Measurements from ENCODE around the gene SAMD13.
"Not testable (repeated sequence)": the region's sequence is repeated elsewhere in the genome, so short reads cannot be mapped to it uniquely, and the experiment has no call there.

The SAMD13 gene

DNA sequence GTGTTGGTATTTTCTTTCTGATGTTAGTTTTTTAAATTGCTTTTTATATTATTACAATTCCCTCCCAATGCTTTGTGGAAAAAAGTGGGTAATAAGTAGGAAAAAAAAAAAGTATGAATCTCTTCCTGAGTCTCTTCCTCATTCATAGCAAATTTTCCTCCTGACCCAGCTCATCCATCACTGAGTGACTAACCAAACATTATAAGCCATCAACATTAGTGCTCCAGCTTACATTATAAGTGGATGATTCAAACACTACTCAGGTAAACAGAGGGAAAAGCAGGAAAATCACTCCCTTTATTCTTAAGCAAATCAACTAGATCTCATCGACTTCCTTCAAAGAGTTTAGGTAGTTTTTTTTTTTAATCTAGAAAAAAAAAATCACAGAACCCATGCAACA lies 15.4 kb upstream of the SAMD13 start:
- no peak for DNase-seq

DNA sequence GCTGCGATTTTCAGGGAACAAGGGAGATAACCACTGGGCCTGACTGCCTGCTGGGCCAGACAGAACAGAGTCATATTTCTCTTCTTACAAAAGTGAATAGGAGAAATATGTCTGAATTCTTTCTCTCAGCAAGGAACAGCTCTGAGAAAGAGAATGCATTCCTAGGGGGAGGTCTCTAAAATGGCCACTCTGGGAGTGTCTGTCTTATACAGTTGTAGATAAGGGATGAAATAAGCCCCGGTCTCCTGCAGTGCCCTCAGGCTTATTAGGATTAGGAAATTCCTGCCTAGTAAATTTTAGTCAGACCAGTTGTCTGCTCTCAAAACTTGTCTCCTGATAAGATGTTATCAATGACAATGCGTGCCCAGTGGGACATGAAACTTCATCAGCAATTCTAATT lies 14.1 kb upstream of the SAMD13 start:
- not testable (repeated sequence) for DNase-seq

DNA sequence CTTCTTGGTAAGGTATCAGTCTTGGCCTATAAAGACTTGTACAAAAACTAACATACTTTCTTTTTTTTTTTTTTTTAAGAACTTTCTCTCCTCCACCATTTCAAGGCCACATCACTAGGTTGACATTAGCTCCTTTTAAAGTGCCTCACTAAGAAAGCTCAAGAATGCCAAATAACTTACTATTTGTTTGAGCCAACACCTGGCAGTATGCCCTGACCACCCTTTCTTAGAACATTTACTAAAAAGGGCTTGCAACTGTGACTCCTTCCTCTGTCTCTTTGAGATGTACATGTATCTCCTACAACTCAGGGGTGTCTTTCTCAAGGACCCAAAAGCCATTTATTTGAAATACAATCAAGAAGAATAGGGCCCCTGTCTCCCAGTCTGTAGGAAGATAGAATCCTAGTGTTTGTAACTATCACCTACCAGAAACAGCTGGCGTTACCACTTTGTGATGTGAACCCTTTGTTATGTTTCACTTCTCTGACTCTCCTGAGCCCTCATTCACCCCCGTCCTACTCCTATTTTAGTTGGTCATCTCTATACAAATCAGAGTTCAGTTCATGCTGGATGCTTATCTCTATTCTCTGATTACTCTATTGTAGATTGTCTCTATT lies 12.2 kb upstream of the SAMD13 start:
- no peak for DNase-seq

DNA sequence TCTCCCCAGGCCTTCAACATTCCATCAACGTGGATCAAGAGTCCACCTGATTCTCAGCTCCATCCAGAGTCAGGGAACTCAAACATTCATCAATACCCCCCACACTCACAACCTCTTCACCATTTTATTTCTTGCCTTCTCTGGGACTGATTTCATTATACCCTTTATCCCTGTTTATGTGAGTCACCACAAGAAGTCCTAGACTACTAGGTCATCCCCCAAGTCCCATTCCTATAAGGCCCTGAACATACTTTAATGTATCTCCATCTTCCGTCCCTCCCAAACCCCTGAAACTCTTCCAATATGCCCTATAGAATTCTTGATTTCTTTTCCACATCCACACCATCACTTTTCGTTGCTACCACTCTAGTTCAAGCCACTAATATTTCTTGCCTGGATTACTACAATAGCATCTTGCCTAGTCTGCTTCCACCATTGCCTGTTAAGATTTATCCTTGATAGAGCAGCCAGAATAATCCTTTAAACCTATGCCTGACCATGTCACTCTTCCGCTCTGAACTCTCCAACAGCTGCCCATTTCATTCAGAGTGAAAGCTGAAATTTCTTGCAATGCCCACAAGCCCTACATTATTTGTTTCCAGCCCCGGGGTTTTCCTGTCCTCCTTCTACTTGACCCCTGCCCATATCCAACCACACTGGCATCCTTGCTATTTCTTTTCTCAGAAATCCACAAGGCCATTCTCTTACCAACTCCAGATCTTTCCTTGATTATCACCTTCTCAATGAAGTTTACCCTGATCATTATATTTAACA lies 9.4 kb upstream of the SAMD13 start:
- DNase-seq, result no peak

DNA sequence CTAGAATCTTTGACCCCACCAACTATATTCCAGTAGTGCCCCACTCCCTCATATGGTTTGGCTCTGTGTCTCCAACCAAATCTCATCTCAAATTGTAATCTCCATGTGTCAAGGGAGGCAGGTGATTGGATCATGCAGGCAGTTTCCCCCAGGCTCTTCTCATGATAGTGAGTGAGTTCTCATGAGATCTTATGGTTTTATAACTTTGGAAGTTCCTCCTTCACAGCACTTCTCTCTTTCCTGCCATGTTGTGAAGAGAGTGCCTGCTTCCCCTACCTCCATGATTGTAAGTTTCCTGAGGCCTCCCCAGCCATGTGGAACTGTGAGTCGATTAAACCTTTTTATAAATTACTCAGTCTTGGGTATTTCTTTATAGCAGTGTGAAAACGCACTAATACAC lies 7.7 kb upstream of the SAMD13 start:
- no peak for DNase-seq

DNA sequence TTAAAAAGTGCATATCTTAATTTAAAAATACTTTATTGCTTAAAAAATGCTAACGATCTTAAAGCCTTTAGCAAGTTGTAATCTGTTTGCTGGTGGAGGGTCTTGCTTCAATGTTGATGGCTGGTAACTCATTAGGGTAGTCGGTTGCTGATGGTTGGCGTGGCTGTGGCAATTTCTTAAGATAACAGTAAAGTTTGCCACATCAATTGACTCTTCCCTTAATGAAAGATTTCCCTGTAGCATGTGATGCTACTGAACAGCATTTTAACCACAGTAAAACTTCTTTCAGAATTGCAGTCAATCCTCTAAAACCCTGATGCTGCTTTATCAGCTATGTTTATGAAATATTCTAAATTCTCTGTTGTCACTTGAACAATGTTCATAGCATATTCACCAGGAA lies 6.8 kb upstream of the SAMD13 start:
- no peak for DNase-seq

DNA sequence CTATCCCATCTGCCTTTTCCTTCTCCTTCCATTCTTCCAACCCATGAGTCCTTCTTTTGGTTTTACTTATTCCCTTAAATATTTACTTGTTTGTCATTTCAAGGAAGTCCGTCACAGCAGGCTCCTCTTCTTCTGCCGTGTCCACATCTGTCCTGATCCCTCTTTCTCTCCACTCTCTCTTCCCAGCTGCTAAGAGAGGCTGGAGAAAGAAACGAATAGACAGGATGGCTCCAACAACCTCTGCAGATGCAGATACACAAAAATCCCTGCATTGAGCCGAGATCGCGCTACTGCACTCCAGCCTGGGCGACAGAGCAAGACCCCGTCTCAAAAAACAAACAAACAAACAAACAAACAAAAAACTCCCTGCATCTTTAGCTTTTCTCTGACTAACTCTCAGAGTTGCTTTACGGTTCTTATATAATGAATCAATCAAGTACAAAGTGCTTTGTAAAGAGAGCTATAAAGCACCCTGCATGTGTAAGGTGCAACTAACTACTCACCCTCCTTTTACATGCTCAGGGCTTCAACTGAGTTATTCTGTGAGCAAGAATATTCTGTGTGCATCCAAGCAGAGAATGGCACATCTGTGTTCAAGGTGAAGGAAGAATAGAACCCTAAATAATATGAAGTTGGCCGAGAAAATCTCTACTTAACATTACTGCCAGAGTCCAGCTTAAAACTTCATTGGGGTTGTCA lies 3.8 kb upstream of the SAMD13 start:
- no peak for DNase-seq

DNA sequence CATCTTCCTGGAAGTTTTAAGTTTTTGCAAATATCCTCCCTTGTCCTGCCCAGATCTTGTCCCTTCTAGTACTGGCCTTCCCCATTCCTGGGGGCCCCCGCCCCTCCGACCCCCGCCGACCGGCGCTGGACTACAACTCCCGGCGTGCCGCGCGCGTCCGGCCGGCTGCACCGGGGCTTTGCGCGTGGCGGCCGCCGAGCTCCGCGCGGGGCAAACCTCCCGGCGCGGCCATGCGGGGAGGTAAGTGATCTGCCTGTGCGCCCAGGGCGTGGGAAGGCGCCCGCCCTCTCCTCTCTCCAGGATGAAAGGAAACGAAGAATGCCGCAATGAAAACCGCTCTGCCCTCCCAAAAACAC lies 3.2 kb upstream of the SAMD13 start:
- peak; percentile 36 for DNase-seq

DNA sequence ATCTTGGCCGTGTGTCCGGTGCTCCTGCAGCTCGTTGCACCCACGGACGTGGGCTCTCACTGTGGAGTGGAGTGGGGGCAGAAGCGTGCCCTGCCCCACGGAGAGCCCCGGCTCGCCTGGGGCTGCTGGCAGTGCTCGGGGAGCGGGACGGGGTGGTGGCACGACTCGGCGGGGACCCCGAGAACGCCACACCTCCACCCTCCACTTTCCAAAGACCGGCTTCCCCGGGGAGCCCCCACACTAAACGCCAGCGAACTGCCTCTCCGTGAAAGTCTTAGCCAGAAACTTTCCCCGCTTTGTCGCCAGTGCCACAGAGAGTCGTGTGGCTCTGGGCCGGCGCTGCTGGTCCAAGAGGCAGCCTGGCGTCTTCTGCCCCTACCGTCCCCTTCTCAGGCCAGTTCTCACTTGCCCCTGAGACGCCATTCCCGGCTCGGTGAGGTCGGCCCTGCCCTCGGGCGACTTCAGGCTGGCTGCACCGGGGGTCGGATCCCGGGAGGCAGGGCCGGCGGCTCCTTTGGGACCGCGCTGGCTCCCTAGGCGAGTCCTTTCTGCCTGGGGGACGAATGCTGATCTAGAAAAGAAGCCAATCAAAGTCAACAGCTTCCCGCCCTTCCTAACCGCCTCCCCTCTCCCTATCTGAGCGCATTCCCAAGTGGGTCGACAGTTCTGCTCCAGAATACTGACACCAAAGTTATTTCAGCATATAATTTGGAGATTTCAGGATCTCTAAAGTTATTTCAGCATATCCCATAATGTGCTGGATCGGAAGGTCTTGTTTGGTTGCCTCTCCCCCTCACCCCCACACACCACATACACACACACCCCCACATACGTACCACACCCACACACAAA lies 2.6 kb upstream of the SAMD13 start:
- peak; percentile 28 for DNase-seq

DNA sequence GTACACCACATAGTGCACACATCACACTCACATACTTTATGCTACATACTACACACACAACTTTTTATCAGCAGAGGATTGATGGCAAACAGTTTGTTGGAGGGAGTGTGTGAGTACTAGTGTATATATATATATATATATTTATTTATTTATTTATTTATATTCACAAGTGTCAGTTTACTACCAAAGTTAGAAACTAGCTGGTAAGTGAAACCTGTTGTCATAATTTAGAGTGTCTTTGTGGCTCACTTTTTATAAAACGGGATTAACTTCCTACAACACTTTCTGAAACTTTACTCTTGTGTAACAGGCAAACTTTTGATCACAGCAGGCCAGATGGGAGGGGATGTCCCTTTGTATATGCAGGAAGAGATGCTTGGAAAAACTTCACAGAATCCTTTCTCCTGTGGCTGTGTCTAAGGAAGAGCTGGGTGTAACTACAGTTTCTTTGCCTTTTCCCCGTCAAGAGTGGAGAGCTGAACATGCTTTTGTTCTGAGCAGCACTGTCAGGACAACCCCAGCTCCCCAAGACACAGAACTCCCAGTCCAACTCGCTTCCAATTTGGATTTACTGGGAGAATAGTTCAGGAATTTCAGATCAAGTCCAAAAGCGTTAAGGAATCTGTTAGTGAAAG lies 1.9 kb upstream of the SAMD13 start:
- DNase-seq, result no peak

DNA sequence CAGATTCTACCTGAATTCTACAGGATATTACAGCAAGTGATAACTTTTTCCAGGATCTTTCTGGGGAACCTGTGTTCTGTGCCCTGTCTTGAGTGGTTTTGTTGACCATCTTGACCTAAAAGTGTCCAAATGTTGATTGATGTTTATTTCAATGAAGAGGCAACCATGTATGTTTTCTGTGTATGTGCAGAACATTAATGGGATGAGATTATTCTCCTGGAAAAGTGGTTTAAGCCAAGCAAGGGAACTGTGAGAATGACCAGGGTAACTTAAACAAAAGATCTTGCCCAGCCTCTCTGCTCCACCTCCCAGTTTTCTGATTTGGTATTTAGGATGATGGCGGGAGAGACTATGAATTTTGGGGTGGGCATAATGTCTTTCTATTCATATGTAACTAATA lies 1.0 kb upstream of the SAMD13 start:
- DNase-seq, result no peak

DNA sequence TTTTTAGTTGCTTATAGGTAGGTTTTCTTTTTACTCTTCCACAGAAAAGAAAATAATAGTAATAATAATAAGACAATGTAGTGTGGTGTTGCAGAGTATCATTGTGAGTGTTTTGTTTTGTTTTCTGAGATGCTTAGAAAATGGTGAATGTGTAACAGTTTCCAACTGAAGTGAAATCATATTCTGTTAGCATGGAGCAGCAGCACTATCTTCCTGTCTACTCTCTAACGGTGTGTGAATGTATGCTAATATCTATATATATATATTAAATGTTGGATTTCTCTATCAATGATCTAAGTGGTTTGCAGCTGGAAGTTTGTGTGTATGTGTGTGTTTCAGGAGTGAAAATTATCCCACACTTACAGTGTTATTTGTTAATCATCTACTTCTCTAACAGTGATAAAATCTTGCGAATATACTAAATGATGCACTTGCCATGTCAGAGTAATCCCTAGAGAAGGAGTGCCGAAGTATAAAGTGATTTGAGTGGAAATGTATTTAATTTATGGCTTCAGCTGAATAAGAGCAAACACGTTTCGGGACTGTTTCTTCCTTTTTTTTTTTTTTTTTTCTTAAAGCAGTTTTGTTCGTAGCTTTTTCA lies 377 bp downstream of the SAMD13 start:
- DNase-seq, result no peak

DNA sequence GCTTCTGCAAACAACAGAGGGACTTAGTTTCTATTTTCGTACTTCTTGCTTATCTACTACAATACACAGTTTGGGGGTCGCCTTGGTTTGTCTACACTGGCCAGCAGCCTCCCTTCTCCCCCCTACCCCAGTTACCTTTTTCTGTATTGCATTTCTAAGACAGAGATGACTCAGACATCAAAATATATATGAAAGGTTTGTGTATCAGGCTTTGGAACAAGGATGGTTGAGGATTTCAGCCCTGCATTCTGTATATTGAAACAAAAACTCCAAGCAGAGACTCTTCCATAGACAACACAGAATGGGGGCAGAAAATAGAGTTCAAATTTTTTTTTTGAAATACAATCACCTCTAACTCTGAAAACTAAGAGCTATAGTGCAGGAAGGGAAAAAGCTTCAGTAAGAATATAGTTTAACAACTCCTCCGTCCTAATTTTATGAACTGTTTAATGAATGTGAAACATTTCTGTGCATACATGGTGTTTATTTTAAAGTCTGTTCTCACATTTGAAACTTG lies 1.9 kb downstream of the SAMD13 start:
- no peak for DNase-seq

DNA sequence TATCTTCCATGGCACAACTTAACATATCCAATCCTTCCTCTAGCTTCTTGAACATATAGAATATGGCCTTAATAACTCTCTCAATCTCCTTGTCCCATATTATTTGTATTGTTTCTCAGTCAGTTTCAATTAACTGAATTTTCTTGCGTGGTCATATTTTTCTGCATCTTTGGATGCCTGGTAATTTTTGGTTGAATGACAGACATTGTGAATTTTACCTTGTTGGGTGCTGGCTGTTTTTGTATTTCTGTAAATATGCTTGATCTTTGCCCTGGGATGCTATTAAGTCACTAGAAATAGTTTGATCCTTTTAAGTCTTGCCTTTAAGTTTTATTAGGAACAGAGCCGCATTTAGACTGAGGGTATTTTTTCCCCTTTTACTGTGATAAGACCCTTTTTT lies 5.9 kb downstream of the SAMD13 start:
- no peak for DNase-seq

DNA sequence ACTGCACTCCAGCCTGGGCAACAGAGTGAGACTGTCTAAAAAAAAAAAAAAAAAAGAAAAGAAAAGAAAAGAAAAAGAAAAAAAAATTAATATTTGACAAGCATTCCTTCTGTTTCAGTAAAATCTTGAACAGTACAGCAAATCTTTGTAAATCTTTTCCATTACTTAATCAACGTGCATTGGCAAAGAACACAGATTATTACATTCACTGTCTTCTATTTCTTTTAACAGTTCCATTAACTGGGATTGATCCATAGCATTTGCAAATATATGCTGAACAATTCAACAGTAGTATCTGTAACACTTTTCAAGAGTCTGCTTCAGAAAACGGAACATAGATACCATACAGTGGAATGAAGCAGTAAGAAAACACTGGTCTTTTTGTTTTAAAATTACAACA lies 9.8 kb downstream of the SAMD13 start:
- no peak for DNase-seq

DNA sequence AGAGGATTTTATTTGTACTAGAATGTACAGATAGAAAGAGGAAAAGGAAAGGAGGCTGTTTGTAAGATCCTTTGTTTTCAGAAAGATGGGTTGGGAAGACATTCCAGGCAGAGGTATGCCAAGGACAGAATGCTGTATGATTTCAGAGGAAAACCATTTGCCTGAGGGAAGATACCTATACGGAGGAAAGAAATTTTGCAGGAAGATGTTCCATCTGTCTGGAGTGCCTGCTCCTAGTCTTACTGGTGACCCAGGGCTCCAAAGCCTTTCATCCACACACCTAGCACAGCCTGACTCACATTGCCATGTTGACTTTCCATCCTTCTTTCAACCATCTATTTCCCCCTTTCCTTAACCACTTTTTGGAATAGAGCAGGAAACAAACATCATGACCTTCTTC lies 18.2 kb downstream of the SAMD13 start:
- no peak for DNase-seq

DNA sequence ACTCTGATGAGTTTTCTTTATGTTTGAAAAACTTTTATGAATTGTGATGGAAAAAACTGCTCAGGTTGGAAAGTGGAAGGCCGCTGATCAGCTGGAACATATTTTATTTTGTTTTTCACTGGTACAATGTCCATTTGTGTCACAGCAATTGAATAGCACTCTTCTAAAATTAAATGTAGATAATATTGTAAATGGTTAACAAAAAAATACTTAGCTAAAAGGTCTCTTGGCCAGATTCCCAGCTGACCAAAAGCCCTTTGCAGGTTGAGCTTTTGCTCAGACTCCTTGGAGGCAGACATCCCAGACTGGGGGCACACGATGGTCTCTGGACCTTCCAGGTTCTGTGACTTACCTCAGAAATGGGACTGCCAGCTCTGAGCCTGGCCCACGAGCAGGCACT lies 26.3 kb downstream of the SAMD13 start:
- no peak for DNase-seq

DNA sequence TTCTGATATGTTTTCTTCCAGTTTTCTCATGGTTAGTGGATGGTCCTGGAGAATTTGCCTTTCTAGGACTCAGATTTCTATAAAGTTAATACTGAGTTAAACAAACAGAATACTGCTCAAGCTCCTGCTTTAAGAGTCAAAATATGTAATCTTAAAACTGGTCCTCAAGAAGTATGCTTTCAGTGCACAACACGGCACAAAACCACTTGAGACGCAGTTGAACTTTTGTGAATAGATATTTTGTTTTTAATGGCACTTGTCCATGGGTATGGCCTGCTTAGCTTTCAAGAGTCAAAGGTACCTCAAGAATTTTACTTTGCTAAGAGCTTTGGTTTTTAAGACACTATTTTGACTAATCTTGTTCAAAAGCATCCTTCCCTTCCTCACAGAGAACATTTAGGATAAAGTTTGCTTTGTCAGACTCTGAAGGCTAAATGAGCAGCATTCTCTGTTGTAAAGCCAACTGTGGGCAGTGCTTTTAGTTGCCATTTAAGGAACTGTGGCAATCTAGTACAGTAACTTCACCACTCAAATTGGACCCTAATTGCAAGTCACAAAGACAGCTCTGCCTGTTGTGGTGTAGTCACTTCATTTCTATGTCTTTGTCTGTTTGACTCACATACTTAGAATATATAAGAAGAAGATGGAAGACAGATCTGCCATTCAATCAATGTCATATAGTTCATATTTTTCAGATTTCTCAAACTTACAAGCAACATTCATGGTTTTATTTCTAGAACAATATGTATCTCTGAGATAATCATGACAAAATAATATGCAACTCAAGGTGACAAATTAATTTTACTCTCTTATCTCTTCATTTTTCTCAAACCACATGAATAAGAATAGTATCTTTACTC lies 28.8 kb downstream of the SAMD13 start:
- no peak for DNase-seq

DNA sequence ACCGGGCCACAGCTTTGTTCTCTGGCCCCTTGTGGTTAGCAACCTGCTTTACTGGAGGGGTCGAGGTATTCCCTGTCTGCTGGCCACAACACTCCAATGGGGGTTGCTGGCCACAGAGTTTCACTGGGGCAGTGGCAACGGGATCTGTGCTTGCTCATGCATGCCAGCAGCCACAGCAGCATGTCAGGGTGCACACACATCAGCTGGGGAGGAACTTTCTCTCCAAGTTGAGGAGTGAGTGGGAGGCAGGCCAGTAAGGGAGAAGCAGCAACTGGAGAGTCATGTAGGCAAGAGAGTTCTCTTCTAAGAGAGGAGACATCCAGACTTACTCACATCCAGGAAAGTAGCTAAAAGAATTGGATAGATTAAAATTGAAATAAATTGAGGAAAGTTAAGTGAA lies 38.0 kb downstream of the SAMD13 start:
- no peak for DNase-seq

DNA sequence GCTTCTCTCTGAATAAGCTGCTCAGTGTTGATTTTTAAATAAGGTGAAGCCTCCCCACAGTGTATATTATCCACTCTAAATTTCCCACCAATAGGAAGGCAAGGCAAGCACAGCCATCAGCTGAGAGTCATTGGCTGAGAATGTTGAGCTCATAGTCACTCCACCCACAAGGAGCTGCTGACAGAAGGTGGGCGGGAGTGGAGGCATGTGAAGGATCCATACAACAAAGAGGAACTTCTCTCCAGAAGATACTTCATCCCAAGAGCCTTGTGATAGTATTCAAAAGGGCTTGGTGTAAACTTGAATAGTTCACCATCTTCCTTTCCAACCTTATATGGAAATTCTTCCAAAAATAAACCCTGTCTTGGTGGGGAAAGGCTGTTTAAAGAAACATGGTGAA lies 42.8 kb downstream of the SAMD13 start:
- DNase-seq, result peak; percentile 60

DNA sequence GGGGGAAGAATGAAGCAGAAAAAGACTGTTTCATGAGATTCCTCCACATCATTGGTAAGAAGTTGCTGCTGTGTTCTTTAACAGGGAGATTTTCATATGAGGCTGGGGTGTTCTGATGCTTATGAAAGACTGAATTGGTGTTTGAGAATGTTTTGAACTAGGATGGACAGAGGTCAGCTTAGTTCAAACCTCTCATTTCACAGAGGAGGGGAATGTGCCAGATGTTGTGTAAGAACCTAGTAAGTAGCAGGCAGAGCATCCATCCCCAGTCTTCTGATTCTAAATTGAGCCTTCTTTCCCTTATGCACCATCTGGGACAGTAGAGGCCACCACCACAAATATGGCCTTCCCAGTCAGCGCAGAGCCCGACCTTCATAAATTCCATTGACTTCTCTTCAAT lies 43.7 kb downstream of the SAMD13 start:
- no peak for DNase-seq

Data from fibroblast of skin of back (primary cell).